ENCODE results near the gene CD247.

CD247 gene

DNA sequence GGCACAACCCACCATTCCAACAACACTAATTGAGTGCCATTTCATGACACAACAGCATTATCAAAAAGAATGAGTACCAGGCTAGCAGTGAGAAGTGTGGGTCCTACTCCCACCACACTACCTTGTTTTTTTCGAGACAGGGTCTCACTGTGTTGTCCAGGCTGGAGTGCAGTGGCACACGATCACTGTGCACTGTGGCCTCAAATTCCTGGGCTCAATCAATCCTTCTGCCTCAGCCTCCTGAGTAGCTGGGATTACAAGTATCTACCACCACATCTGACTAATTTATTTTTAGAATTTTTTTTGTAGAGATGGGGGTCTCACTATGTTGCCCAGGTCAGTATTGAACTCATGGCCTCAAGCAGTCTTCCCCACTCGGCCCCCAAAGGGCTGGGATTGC is 30.7 kb downstream of the CD247 start:
- no peak for FAIRE-seq

DNA sequence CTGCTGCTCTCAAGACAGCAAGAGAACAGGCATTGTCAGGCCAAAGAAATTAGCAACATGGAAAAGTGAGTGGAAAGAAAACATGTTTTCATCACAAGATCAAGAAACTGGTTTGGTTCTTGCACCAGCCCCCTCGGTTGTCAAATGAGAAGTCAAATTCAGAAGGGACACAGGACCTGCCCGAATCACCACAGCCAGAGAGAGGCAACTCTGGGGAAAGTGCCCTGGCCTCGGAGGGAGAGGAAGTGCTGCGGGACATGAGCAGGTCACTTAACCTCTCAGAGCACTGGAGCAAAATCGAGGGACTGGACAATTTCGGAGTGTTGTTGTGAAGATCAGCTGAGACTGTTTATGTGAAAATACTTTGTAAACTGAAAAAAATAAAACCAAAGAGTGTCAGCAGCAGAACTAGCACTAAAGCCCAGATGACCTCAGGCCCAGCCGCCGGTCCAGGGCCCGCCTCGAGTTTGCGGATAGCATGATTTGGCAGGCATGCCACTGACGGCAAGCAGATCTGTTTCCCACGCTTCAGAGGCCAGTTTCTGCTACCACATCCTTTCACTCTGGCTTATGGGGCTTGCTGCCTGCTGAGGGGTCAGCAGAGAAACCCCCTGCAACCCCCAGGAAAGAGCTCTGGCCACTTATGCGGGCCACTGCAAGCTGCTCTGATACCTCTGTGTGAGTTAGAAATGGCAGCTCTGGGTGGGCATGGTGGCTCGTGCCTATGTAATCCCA is 32.1 kb downstream of the CD247 start:
- FAIRE-seq = no peak

DNA sequence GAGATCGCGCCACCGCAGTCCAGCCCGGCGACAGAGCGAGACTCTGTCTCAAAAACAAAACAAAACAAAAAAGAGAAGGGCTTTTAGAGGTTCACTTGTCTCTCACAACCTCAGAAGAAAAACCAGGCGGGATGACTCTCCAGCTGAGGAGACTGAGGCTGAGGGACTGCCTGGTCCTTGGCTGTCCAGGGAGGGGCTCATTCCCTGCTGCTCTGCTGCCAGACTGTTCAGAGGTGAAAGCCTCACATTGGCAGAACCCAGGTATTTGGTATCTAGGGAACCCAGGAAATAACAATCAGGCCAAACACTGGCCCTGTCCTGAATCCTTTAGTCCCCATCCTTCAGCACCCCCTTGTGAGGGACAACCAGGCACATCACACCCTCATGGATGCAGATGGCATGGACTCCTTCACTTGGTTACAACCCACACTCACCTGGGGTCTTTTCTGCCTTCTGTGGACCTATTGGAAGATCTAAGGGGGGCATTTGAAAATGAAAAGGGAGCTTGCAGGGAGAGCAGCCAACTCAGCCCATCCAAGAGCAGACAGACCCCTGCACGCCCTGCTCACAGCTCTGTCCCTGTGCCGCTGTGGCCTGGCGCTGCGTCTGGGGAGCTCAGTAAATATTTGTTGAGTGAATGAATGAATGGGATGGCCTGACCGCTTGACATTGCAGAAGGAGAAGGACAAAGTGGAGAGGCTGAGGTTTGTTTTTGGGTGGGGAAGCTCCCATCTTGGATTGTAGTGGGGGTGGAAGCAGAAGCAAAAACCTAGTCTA is 33.4 kb downstream of the CD247 start:
- no peak for FAIRE-seq

DNA sequence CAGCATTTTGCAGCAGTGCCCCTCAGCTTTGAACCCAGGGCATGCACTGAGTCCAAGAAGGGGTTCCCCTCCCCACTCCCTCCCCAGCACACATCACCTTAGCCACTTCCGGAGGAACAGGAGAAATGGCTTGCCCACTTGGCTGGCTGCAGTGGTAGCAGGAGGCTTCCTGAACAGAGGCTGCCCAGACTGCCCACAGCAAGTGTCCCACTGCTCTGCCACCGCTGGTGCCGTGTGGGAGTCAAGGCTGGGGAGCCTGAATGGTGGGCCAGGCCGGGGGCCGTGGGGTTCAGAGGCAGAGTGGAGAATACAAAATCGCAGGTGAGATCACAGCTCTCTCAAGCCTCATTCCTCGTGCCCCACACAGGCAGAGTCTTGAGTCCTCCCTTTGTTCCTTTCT is 34.5 kb downstream of the CD247 start:
- FAIRE-seq = no peak

DNA sequence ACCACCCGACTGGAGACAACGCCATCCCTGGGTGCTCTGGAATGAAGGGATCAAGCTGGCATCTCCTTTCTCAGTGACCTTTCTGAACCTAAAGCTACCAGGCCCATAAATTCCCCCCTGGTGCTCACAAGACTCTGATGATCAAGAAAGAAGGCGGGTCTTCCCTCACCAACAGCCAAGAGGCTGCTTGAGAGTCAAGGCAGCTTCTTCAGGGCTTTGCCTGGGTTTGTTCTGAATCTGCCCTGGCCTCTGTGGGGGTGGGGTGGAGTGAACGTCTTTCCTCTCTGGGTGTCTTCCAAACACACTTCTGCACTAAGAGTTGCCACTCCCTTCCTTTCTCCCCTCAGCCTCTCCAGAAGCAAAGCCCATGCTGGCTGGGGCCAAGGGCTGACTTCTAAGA is 36.1 kb downstream of the CD247 start:
- FAIRE-seq = no peak

DNA sequence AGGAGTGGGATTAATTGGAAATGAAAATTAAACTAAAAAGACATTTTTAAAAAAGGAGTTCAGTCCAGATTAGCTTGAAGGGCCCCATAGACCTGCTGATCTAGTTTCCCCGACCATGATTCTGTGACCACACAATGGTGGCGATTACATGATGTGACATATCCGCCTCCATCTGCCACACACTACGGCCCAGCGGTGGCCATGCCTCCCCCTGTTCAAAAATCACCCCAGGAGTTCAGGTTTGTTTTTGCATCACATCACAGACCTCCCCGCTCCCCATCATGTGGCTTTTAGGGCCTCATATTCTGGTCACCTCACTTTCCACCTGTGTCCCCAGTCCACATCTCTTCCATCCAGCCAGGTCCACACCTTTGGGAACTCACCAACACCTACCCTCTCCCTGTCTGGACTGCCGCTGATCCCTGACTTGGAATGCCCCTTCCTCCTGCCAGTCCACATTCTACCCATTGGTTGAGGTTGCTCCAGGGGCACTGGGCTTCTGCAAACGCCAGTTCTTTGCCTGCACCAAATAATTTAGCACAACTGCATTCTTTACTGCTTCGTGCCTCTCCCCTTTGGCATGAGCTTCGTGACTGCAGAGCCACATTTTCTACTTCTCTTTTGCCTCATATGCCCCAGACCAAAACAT is 38.9 kb downstream of the CD247 start:
- no peak for FAIRE-seq

DNA sequence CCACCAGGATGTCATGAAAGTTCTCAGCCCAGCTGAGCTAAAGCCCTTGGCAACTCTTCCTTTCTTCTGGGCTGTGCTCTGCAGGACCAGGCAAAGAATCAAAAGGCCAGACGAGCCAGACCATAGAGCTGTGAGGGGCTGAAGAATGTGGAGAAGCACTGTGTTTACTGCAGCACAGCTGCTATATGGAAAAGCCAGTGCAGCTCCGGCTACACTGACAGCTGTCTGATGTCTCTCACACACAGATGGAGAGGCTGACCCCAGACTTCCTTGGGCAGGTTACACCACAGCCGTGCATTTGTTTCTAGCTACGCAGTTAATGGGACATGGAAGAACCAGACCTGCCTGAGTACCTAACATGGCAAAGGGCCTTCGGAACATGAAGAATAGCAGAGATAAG is 40.3 kb downstream of the CD247 start:
- FAIRE-seq = no peak

DNA sequence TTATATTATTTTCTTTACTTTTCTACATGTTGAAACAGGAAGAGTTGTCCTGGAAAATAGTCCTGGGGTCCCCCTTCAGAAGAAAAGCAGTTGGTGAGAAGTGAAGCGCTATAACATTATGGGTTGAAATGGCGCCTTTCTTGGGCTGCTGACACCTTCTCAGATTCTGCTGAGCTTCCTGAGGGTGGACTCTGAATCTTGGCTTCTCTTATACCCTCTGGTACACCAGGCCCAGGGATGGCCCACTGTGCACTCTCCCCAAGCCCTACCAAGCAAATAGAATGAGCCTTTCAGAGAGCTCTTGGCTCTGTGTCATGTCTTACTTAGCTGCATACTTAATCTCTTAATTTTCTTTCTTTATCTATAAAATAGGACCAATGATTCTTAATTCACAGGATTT is 42.3 kb downstream of the CD247 start:
- no peak for FAIRE-seq

DNA sequence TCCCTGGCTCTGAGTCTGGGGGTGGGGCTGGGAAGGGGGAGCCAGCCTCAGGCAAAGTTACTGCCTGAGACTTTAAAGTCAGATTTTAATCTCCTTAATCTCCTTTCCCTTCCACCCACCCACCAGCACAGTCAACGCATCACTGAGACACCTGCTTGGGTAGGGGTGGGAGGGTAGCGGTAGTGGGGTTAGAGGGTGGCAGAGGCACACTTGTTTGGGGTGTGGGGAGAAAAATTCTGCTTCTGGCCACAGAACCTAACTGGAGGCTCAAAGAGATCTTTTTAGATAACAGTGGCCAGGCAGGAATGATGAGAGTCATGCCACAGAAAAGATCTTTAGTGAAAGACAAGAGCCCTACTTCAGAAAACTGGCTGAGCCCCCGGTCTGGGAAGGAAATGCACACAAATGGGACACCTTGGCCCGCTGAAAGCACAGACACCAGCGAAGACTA is 44.1 kb downstream of the CD247 start:
- FAIRE-seq = no peak

DNA sequence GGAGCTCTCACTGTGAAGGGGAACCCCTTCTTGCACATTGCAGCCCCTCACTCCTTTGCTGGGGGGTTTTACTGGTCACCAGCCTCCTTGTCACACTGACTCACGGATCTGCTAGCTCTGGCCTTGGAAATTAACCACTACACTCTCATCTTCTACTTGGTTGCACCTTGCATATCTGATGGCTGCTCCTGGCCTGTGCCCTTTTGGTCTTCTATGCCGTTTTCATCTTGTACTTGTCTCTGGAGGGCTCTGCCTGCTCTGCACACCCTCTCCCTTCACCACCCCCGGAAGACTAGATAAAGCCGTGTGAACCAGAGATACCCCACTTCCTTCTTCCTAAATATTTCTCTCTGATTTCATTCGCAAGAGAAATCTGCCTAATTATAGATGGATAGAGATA is 44.6 kb downstream of the CD247 start:
- FAIRE-seq = no peak

DNA sequence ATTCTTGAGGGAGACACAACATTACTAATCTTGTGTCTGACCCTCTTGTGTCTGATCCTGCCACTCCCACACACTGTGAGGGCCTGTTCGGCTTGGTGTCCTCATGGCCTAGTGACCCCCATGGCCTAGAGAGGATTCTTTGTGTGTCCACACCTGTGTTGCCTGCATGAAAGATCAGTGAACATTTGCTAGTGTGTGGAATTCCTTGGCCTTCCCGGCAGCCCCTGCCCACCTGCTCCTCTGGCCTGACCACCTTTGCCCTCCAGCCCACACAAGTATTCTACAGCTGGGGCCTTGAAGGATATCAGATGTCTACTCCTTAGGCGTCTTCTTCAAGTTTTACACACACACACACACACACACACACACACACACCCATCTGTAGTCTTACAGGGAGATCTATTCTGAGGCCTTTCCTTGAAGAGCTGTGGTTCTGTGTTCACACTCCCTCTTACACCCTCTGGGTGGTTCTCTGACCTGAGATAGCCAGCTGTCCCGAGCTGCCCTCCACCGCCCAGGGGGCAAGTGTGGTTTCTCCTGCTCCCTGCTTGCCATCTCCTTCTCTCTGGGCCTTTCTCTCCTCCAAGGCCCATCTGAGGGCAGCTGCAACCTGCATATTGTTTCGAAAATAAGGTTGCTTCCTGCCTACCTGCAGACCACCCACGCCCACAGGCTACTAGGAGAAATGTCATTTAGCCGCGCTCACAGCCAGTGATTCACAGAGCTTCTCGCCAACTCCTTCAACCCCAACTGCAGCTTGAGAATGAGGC is 45.4 kb downstream of the CD247 start:
- FAIRE-seq = no peak

DNA sequence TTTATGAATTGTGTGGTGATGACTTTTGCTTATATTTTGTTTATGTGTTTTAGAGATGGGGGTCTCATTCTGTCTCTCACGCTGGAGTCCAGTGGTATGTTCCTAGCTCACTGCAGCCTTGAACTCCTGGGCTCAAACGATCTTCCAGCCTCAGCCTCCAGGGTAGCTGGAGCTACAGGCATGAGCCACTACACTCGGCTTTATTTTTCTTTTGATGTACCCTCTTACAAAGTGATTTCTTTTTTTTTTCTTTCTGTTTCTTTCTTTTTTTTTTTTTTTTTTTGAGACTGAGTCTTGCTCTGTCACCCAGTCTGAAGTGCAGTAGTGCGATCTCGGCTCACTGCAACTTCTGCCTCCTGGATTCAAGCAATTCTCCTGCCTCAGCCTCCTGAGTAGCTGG is 46.8 kb downstream of the CD247 start:
- FAIRE-seq = no peak

DNA sequence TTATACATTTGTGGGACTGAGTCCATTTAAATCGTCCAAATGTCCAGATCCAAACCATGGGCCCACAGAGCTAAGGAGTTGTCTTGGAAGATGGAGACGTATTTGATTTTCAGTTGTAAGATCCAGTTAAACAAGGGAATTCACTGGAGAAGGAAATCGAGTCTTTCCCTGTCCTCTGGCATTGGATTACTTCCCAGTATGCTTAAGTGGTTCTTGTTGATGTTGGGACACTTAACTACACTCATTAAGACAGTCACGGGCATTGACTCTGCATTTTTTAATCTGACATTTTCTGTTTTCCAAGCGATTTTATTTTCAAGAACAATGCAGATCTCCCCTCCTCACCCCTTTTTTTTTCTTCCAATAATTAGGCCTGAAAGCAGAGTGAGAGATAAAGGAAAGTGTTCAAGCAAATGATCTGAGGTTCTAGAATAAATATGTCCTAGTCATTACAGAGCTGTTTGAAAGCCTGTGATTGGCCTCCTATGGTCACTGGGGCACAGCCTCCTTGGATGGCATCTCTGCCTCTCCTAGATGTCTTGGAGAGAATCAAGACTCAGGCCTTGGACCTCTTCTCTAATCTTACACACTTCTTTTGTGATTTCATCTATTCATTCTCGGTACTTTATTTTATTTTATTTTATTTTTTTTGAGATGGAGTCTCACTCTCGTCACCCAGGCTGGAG is 48.9 kb downstream of the CD247 start:
- FAIRE-seq = no peak

DNA sequence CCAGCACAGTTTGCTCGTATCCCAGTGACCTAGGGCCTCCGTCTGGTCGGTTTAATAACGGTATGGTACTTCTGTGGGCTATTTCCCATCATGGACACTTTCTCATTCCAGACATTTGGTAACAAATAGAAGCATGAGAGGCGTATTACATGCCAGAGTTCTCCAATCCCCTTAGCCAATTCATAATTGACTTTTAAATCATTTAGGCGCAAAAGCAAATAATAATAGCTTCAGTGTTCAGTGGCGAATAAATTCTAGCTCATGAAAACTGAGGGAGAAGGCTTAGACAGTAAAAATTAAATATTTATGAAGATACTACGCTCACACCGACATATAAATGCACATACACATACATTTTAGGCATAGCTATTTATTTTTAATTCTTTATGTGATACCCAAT is 50.6 kb downstream of the CD247 start:
- no peak for FAIRE-seq

DNA sequence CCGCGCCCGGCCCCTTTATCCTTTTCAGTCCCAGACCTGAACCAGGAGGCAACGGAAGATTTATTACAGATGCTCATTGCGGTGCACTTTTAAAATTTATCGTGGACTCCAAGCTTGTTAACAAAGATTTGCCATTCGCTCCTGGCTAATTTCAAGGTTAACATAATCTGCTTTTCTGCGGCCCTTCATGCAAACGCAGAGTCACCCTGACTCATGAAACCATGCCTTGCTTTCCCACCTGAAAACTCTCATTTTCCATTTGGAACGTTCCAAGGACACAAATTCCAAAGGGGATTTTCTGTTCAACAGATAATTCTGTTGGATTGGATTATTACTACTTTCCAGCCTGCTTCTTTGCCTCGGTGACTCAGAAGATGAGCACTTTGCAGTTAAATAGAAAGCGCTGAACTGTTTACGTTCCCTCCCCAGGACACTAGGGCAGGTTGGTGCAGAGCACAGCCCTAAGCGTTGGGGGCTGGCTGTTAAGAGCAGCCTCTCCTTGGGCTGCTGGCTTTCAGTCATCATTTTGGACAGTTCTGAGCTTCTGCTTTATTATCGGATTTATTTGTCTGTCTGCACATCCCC is 51.1 kb downstream of the CD247 start:
- no peak for FAIRE-seq

DNA sequence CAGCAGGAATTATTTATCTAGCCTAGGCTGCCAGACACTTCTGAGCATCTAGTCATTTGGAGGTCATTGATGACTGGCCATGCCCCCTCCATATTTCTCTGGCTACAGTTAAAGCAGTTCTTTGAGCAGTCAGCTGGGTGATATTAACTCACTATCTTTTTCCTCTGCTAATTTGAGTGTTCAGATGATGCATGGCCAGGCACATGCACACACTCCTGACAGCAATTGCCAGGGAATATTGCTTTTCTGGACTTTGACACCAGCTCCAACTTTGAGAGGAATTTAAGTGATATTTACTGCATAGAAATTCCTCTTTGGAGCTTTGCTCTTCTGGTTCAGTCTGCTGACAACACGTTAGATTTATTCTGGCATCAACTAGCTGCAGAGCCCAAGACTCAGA is 52.6 kb downstream of the CD247 start:
- FAIRE-seq = no peak

DNA sequence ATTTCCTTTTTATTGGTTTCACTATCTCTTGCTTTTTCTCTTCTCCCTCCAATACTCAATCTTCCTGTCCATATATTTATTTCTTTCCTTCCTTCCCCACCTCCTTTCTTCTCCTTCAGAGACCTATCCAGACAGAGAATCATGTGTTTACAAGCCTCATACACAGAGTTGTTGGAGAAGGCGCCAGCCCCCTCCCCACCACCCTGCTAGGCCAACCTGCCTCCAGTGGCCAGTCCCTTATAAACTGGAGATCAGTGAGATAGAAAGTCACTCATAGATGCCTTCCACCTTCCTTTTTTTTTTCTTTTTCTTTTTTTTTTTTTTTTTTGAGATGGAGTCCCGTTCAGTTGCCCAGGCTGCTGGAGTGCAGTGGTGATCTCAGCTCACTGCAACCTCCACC is 53.3 kb downstream of the CD247 start:
- no peak for FAIRE-seq

DNA sequence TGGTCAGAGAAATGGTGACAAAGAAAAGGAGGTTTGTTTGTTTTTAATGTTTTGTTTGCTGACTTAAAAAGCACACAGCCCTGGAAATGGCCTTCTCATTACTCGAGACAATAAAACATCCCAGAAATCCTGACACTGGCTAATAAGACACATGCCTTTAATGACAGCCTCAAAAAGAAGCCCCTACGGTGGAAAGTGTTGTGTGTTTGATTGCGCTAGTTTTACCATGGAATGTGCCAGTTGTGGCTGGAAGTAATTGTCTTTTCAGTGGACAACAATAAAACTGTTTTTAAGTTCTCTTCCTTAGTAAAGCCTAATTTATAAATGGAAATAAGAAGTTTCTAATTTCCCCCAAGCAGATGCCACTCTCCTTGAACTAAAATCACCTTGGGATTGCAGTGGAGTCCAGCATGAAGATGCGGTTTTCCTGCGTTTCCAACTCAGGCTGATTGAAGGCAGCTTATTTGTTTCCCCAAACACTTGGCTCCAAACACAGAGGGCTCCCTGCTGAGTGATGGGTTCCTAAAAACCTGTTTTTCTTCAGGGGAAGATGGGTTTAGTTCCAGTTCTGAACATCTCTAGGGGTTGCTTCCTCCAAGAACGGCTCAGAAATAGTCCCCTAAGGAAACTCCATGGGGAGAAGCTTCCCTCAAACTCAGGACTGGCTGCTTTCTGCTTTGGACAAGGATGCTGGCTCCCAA is 54.3 kb downstream of the CD247 start:
- FAIRE-seq = no peak

DNA sequence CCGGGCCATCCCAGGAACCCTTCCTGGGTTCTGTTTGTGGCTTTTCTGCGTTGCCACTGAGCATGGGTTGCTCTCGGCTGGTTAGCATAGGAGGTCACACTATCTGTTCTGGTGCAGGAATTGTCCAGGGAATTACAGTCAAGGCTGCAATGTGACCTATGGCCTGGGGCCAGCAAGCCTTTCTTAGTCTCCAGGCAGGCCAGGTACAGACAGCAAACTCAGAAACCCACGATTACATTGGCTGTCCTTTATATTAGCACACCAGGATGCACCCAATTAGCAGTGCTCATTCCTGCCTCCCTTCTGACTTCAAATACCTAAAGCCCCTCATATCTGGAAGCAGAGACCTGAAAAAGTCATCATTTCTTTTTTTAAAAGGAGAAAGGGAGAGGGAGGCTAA is 55.2 kb downstream of the CD247 start:
- no peak for FAIRE-seq

DNA sequence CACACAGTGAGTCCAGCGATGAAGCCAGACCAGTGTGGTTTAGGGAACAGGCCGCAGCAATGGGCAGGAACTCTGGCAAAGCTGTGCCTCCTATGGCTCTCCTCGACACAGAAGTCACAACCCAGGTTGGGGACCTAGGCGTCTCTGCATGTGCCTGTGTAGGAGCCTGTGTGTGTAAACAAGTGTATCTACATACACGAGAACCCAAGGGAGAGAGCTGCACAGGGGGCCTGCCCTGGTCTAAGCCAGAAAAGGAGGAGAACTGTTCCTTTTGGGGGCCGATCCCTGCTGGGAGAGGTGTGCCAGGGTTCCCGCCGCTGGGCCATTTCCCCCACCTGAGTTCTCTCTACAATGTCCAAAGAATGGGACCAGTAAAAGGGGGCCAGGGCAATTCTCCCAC is 56.0 kb downstream of the CD247 start:
- no peak for FAIRE-seq

DNA sequence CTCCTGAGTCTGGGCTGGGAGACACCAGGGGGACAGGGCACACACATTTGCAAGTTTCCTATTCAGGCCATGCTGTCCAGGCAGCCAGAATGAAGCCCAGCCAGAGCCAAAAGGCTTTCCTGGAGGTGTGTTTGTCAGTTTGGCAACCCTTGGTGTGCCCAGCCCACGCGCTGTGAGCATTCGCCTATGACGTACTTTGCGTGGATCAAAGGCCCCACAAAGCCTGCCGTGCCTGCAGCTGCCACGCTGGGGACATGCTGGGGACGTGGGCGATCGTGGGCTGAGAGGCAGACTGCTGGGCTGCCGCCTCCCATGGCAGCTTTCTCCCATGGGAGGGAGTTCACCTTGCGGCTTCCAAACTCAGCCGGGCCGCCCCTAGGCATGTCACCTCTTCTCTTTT is 57.5 kb downstream of the CD247 start:
- no peak for FAIRE-seq

Data from colon (tissue), 2 donors.